GM19193 (cell line): ENCODE data around the gene ADAMTS16.

Source experiments
- POLR2A ChIP-seq: IDR thresholded peaks from 4 replicates; pipeline ENCODE4 v1.6.1; 2011; ENCODE audit not compliant: insufficient read depth, insufficient read length; ENCODE audit errors: extremely low read depth

ADAMTS16 gene

DNA sequence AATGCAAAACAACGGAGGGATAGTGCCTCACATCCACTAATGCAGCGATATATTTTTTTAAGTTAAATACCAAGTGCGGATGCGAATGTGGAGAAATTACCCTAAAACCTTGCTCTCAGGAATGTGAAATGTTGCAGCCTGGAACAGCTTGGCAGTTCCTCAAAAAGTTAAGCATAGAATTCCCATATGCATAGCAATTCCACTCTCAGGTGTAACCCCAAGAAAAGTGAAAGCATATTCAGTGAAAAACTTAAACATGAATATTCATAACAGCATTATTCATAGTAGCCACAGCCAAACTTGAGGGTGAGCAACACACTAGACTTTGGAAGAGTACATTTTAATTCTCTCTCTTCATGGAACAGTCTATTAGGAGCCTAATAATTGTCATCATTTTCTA lies 199.1 kb downstream of the ADAMTS16 start:
- no peak for TF ChIP-seq POLR2A

DNA sequence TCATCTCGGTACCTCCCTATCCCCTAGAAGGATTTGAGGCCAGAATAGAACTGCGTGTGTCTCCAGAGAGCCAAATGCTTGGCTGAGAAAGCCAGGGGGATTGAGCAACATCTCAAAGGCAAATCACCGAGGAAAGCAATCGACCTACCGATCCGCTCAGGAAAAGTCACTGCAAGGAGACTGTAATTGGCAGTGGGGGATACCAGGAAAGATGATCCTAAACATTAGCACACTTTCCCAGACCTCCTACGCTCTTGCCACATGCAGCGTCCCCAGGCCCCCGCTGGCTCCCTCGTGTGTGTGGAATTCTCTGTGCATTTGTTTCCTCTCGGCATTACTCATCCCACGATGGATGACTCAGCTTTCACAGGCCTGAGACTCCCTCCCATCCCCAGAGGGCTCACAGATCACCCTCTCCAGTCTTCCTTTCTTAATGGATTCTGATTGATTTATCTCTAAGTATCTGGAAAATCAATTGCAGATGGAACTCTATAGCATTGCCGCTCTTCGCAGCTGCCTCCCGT lies 200.1 kb downstream of the ADAMTS16 start:
- no peak for TF ChIP-seq POLR2A

DNA sequence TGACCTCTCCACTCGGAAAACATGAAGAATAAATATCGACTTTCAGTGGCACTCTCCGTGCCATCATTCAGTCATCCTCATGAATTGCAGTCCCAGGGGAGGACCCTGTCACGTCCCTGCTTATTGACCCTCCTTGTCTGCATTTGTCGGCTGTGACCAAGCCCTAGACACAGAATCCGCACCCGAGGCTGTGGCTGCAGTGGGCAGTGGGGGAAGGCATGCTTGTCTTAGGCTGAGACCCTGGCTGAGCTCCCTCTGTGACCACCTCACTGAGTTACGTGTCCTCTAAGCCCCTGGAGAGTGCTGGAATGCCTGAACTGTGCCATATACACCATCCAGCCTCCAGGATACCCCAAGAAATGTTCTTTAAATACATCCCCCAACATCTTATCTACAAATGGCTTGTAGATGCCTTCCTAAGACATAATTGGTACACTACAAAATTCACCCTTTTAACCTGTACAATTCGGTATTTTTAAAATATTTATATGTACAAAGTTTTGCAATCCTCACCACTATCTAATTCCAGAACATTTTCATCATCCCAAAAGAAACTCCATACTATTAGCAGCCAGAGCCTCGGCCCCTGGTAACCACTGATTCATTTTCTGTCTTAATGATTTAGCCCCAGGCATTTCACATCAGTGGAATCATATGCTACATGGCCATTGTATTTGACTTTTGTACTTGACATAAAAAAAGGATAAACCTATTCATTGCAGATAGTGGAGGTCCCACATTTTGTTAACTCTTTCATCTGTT lies 201.6 kb downstream of the ADAMTS16 start:
- no peak for TF ChIP-seq POLR2A

DNA sequence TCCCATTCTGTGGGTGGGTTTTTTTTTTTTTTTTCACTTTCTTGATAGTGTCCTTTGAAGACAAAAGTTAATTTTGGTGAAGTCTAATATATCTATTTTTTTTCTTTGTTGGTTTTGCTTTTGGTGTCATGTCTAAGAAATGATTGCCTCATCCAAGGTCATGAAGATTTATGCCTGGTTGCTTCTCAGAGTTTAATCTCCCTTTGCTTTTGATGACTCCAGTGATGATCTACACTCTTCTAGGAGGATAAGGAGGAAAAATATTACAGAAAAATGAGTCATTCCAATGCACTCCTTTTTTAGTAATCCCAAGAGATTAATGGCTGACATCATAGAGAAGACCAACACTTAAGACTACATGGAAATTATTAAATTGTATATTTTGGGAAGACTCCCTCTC lies 202.7 kb downstream of the ADAMTS16 start:
- TF ChIP-seq POLR2A, result no peak

DNA sequence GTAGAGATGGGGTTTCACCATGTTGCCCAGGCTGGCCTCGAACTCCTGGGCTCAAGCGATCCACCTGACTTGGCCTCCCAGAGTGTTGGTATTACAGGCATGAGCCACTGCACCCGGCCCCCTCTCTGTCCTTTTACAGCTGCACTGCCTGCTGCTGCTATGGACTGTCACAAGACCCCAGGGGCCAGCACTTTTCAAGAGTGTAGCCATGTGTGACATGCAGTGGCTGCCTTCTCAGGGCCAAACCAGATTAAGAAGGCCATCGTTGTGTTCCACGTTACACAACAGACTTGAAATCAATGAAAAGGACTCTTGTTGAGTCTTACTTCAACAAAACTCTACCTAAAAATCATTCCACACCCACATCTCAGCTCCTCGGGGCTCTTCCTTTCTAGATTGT lies 203.4 kb downstream of the ADAMTS16 start:
- TF ChIP-seq POLR2A, result no peak

DNA sequence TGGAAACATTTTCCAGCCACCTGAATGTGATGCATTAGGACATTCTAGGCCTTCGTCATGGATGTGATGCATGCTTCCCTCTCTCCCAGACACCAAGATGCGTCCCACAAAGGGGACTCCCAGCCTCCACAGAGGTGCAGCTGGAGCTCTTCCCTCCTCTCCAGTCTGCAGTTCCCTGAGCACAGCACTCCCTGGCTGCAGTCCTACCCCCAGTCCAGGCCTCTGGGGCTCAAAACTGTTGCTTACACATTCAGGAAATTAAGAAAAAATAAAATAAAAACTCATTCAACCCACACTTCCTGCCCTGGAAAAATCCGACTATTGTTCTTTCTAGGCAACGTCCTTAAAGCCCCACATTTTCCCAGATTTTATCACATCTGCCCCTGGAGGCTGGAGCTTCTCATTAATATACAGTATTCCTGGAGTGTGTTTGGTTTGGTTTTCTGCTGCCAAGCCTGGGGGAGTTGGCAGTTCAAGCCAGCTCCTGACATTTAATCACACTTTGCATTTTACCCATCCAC lies 204.0 kb downstream of the ADAMTS16 start:
- TF ChIP-seq POLR2A, result no peak

DNA sequence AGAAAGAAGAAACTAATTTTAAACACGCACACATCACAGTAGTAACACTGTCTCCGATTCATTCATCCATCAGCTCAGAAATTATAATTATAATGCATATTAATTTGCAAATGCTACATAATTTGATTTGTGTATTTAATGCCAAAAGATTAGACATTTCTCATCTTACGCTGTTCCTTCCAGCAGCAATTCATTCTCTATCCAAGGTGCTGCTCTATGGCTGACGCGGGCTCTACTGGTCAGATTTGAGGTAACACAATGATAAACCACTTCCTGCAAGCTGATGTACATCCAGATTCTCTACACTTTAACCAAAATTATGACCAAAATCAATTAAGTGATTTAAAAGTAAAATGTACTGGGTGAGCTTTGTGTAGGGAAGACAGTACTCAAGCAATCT lies 204.5 kb downstream of the ADAMTS16 start:
- TF ChIP-seq POLR2A, result no peak

DNA sequence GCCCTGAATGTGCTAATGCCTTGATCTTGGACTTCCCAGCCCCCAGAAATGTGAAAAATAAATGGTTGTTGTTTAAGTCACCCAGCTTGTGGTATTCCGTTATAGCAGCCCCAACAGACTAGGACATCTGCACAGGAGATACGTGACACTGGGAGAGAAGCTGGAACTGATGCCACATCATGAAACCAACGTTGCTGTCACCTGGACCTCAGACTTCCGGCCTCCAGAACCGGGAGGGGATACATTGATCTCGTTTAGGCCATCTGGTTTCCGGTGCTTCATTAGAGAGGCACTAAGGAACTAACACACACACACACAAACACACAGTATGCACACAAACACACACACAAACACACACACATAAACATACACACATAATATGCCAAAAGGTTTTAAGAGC lies 207.3 kb downstream of the ADAMTS16 start:
- TF ChIP-seq POLR2A, result no peak

DNA sequence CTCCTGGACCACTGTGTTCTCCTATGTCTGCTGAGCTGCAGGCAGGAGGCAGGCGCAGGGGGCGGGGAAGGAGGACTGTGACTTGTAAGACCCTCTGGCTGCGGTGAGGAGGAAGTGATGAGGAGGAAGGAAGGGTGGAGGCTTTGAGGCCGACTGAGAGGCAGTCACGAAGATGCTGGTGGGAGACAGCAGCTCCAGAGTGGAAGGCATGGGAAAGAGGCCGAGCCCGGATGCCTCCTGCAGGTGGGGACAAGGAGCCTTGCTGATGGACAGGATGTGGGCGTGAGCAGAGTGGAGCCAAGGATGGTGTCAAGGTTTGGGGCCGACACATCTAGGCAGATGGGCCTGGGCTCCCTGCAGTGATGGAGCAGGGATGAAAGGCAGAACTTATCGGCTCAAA lies 208.0 kb downstream of the ADAMTS16 start:
- TF ChIP-seq POLR2A, result no peak

DNA sequence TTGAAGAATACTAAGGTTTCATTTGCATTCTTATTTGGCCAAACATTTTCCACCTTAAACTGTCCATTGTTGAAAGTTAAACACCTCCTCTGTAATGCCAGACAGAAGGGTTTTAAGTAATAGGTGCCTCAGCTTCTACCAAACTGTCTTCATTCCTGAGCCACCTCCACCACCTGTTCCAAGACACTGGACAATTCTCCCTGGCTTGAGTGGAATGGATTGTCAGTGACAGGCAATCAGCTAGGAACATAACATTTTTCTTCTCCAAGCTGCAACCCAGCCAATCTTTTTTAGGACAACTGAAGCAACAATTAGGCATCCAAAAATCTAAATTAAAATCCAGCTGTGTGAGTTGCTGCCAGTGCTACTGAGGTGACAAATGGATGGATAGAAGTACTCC lies 208.4 kb downstream of the ADAMTS16 start:
- TF ChIP-seq POLR2A, result no peak

DNA sequence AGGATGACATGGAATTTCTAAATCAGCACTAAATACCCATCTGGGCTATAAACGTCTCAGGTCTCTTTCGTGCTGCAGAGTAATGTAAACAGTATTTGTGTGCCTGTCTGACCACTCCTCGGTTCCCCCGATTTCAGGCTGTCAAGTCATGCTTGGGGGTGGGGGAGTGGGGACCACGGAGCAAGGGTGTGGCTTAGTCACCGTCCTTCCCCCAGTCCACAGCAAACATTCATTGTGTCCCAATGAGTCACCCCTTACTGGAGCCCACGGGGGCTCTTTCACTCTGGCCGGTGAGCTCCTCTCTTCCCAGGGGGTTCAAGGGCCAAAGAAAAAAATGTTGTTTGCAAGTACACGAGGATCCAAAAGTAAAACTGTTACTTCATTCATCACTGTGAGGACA lies 210.0 kb downstream of the ADAMTS16 start:
- no peak for TF ChIP-seq POLR2A

DNA sequence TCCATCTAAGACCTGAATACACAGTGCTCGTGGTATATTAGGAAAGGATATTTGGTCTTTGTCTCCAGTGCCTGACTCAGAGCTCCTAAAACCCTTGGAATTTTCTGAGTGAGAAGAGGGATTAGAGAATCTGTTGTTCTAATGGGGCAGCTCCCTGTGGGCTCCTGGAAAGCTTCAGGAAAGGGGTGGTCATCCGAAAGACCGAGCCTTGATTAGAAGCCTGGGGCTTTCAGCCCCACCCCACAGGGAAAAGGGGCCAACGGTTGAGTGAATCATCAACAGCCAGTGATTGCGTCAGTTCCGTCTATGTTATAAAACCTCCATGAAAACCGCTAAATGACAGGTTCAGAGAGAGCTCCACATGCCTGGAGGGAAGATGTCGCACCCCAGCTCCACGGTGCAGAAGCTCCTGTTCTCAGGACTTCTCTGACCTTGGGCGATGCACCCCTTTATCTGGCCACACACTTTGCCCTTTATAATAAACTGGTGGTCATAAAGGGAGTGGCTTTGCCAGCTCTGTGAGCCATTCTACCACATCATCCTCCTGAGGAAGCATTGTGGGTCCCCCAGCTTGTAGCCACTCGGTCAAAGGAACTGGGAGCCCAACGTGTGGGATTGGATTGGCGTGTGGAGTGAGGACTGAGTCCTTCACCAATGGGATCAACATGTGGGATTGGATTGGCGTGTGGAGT lies 211.3 kb downstream of the ADAMTS16 start:
- TF ChIP-seq POLR2A, result no peak

DNA sequence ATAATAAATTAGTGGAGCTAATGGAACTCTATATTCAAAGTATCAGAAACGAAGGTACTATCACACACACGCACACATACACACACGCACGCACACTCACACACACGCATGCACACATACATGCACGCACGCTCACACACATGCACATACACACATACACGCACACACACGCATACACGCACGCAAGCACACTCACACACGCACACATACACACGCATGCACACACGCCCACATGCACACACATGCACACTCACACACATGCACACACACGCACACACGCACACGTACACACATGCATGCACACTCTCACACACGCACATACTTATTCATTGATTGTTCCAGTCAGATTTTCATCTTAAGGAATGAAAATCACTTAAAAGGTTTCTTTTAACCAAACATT lies 212.5 kb downstream of the ADAMTS16 start:
- TF ChIP-seq POLR2A, result no peak

DNA sequence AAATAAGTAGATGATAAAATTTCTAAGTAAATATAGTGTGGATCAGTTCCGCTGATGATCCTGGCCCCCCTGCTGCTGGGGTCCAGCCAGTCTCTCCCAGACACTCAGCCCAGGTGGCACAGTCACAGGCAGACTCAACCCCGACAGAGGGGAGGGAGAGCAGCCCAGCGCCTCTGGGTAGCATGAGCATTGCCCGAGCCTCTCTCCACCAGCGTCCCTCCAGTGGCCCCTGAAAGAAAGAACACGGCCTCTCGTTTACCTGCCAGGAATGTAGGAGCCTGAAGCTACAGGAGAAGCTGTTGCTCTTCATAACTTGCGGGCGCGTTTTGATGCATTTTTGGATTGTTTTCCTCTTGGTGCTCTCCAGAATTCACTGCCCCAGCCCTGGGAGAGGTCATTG lies 213.6 kb downstream of the ADAMTS16 start:
- no peak for TF ChIP-seq POLR2A

DNA sequence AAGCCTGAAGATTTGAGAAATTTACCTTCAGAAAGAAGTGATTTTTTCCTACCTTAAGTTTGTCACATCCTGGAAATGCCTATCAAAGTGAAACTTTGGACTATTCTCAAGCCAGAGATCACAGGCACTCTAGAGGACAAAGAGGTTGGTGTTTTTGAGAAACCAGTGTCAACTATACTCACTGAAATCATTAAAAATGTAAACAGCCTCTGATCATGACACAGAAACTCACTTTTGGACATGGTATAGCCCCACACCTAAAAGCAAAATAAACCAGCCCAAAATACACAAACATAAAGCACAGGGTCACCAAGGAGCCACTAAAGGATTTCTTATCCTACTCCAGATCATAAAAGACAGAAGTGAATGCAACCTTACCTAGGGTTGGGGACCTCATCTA lies 216.6 kb downstream of the ADAMTS16 start:
- TF ChIP-seq POLR2A, result no peak

DNA sequence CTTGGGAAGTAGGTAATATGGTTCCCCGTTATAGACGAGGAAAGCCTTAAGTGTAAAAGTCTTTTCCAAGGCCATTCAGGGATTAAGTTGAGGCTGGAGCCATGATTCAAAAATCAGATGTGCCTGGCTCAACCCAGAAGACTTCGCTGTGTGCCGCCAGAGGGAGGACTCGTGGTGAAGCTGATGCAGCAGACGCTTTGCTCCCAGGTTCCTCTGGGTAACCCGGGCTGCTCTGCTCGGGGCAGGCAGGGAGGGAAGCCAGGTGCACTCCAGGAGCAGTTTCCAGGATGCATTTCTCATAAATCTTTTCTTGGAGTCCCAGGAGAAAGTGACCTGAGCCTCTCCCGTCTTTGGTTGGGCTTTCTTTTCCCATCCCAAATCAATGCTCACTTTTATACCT lies 219.5 kb downstream of the ADAMTS16 start:
- TF ChIP-seq POLR2A, result no peak

DNA sequence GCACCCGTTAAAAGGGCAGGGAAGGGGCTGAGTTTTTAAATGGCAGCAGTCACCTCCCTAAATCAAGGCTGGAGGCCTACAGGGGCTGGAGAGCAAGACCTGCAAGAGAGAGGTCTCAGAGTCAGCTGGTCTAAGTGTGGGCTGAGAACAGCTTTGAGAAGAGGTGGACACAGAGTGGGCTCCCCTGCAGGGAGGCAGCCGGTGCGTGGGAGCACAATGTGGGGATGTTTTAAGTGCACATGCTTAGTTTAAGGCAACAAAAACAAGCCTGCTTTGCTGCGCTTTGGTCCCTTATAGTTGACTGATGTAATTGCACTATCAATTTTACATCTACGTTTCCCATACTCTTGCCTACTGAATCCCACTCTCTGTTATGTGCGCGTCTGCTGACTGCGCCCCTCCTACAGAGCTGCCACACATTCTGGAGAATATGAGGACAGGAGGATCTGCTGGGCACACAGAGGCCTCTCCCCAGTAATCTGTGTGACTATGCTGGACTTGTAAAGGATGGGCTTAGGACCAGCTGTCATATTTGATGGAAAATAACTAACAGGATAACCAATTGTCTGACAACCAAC lies 220.3 kb downstream of the ADAMTS16 start:
- TF ChIP-seq POLR2A, result no peak
